Femur (tissue), 1 donor: ENCODE measurements around the gene SLC29A2.

Experiments used
- DNase-seq: peaks from one replicate; pipeline ENCODE4 v3.0.0-alpha.2; 2017

The SLC29A2 gene

DNA sequence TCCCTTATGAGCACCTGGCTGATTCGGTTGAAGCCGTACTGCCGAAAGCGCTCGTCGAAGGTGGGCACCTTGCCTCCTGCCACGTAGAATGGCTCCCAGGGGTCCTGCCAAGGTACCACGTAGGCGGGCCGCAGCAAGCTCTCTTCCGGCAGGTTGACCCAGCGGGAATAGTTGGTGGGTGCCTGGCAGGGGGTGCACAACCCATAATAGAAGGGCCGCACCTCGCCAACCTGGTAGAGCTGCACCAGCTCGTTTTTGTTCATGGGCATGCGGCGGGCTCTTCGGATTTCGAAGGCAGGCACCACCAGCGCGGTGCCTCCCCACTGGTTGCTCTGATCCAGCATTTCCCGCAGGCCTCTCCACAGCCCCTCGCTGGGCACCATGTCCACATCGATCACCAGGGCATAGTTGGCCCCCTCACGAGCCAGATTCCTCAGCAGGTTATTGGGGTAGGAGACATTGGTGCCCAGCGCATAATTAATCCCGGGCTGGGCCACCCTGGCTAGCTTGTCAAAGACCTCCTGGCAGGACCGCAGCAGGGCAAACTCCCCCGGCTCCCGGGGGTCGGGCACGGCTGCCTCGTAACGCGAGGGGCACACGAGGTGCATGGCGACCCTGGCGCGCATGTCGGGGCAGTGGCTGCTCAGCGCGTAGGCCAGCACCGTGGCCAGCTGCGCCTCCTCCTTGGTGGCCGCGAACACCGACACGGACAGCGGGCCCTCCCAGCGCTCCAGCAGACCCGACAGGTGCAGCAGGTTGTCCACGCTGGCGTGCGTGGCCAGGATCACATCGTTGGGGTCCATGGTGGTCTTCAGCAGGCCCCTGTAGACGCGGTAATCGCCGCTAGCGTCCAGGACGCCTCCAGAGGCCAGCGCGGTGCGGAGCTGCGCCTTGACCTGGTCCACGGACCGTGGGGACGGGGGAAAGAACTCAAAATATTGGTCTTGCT, 24.8 kb downstream of the SLC29A2 start:
- no peak for DNase-seq

DNA sequence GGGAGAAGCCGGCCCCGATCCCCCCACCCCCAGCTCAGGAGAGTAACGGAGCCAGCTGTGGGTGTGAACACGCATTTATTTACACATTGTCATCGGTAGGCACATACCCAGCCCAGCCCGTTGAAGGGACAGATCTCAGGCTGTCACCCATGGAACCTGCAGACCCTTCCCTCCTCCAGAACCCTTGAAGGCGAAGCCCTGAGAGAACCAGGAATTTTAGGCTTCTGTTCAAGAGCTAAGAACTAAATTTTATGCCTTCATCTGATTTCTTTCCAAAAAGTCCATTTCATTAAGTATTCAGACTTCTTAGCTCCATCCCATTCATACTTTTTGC, 26.3 kb downstream of the SLC29A2 start:
- DNase-seq: no peak

DNA sequence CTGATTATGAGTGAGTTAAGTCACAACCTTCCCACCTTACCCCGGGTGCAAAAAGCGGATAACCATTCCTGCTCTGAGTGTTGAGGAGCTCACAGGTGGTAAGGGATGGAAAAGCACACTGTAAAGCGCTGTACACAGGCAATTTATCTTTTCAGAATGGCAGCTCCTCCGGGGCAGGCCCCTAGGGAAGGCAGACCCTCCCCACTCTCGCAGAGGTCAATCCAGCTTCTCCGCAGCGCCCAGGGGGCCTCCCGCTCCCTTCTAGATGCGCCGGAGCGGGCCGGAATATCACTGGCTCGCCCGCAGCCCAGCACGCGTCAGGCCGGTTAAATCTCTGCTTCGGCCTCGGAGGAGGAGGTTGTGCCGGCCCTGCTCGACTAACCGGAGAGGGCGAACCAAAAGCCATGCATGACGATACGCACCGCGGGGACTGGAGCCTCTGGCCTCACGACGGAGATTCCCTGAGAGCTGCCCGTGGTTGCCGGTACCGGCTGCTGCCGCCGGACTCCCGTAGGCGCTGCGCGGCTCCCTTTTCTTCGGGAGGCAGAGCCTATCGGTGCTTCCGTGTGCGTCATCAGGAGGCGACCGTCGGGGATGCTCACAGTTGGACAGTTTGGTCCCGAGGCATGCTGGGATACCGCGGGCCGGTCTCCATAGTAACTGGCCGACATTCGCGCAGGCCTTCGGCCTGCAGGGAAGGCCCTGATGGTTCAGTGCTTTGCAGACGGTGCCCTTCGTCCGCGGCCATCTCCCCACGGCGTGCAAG, 26.8 kb downstream of the SLC29A2 start, which contains the start of gene BRMS1:
Gene BRMS1 (minus strand): TSS at position 555 of the 766 bp plus-strand sequence. CDS start 2,870 bp downstream, outside the sequence.
- peak; percentile 98 for DNase-seq

DNA sequence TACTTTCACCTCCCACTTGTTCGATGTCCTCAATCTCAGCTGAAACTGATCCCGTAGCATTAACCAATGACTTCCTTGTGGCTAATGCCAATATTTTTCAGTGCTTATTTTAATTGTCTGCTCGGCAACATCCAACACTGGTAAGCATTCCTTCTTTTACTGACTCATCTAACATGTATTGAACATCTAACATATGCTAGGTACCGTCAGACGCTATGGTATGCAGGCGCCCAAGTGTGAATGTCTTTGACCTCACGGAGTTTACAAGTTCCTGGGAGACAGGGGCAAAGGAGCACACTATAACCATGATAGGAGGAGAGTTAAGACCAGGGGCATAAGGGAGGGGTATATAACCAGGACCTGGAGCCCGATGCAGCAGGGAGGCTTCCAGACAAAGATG, 28.4 kb downstream of the SLC29A2 start:
- DNase-seq: no peak

DNA sequence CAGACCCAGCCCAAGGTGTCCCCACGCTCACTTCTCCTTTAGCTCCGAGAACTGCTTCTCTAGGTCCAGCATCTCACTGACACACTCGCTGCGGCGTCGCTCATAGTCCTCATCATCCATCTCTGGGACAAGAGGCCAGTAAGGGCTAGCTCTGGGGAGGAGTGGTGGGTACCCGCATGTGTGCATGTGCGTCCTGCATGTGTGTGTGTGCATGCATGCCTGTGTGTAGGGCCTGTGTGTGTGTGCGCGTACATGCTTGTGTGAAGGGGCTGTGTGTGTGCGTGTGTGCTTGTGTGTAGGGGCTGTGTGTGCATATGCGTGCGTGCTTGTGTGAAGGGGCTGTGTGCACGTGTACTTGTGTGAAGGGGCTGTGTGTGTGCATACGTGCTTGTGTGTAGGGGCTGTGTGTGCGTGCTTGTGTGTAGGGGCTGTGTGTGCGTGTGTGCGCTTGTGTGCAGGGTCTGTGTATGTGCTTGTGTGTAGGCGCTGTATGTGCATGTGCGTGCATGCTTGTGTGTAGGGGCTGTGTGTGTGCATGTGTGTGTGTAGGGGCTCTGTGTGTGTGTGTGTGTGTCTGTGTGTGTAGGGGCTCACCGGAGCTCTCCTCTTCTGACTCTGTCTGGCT, 29.9 kb downstream of the SLC29A2 start:
- no peak for DNase-seq

DNA sequence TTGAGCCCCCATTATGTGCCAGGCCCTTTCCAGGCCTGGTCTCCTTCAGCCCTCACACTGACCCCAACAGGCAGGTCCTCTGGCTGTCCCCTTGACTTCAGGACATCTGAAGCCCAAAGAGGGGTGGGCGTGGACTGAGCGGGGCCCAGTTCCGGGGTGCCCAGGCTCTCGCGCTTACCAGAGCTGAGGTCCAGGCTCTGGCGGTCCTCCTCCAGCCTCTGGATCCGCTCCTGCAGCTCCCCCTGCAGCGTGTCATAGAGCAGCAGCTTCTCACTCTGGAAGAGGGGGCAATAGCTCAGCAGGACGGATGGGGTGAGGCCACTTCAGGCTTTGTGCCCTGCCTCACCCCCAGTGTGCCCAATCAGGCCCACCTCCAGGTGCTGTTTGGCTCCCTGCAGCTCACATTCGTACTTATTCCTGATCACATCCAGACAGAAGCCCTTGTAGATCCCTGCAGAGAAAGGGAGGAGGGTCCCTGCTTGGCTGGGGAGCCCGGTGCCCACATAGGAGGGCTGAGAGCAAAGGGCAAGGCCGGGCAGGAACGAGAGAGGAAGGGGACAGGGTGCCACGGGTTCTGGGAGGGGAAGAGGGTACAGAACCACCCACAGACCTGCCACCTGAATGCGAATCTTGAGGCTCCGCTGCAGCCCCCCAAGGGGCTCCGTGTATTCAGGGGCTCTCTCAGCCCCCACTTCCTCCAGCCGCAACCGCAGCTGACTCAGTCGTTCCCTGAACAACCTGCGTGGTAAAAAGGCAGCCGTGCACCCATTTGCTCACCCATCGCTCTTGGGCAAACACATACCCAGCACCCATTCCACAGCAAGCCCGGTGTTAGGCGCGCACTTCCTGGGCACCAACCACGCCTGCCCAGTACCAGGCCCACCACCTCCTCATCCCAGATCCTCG, 30.7 kb downstream of the SLC29A2 start:
- DNase-seq: no peak

DNA sequence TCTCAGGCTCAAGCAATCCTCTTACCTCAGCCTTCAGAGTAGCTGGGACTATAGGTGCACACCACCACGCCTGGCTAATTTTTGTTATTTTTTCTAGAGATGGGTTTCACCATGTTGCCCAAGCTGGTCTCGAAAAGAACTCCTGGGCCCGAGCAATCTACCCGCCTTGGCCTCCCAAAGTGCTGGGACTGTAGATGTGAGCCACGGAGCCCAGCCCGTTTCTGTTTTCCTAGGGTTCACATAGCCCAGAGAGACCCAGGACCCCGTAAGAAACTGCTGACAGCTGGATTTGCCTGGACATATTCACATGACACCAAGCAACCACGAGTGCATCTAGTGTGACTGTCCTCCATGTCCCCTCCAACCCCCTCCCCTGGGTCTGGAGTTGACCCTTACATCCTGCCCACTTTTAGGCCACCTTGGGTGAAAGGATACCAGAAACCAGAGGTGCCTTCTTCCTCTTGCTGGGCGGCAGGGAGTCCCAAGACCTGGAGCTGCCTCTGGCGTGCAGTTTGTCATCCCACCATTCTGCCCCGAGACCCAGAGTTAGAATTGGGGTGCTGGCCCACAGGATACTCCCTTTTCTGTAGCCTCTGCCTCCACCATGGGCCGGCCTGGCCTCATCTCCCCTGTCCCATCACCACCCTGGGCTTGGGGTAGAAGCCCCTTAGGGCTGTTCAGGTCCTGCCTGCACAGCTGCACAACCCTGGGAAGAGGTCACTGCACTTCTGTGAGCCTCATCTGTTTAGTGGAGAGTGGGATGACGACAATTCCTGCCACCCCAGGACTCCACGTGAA, 31.7 kb downstream of the SLC29A2 start:
- no peak for DNase-seq

DNA sequence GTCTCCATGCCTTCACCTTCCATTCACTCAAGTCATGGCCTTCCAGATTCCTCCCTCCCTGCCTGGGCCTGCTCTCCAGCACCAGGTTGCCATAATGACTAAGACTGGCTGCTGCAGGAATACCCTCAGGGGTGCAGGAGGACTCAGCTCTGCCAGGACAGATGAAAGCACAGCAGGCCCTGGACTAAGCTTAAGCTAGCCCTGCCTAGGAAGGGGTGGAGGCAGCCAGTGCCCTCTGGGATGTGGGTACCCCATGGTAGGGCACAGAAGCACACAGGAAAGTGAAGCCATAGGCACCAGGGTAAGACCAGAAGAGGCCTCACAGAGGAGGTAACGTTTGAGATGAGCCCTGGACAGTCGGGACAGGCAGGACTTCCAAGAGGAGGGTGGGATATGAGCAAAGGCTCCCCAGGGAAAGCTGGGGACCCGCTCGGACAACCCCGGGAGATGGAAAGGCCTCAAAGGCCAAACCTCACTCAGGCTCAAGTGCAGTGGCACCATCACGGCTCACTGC, 32.3 kb downstream of the SLC29A2 start:
- DNase-seq: no peak

DNA sequence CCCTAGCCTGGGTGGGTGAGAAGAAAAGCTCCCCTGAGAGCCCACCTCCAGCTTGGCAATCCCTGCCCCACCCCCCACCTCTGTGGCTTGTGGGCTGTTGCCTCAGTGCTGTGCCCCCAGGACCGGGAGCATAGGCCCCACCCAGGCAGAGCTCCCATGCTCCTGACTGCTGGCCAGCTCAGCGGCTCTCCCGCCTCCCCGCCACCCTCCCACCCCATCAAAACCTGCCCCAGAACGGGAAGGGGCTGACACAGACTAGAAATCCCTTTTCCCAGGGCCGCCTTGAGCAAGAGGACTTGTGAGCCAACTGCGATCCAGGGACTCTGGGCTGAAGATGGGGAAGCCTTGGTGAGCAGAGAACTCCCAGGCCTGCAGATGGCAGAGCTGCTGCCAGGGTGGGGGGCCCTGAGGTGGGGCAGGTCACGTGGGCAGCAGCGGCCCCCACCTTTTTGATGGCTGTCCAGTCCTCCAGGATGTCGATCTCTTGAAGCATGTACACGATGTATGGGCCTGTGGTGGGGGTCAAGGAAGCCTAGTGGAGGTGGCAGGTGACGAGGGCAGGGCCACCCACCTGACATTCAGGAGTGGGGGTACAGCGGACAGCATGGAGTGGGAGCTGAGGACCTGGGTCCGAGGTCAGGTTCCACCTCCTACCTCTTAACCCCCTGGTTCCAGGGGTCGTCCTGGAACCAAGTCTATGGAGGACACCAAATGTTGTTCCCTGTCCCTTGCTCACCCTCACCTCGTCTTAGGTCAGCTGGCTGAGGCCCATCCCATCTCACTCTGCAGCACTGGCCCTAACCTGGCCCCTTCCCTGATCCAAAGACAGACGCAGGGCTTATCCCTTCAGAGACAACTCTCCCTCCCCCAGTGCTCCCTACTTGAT, 33.0 kb downstream of the SLC29A2 start:
- DNase-seq: no peak

DNA sequence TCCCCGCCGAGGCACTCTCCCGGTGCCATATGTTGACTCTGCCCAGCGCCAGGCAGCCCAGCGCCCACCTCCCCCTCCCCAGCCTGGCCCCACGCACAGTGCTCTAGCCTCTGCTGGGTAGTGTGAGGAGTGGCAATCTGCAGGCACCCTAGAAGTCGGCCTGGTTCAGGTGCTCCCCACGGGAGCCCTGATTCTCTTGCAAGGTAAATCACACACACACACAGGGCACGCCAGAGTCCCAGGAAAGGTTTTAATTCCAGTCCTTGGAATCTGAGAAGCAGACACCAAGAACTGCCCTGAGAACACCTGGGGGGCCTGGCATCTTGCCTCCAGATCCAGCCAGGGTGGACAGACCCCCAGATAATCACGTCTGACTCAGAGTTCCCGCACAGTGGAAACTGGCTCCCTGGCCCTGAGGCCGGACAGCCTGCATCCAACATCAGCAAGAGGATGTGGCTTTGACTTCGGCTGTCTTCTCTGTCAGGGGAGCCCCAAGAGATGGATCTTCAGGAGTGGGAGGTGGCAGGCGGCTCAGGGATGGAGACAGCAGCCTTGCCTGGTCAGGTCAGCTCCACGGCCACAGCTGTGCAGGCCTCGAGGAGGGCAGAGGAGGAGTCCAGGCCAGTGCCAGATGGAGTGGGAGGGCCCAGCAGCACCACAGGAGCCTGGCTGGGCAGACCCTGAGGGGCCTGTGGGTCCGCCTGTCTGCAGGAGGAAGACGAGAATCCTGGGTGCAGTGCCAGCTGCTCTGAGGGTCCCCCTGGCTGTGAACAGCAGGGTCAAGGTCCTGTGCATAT, 34.3 kb downstream of the SLC29A2 start:
- DNase-seq: no peak

DNA sequence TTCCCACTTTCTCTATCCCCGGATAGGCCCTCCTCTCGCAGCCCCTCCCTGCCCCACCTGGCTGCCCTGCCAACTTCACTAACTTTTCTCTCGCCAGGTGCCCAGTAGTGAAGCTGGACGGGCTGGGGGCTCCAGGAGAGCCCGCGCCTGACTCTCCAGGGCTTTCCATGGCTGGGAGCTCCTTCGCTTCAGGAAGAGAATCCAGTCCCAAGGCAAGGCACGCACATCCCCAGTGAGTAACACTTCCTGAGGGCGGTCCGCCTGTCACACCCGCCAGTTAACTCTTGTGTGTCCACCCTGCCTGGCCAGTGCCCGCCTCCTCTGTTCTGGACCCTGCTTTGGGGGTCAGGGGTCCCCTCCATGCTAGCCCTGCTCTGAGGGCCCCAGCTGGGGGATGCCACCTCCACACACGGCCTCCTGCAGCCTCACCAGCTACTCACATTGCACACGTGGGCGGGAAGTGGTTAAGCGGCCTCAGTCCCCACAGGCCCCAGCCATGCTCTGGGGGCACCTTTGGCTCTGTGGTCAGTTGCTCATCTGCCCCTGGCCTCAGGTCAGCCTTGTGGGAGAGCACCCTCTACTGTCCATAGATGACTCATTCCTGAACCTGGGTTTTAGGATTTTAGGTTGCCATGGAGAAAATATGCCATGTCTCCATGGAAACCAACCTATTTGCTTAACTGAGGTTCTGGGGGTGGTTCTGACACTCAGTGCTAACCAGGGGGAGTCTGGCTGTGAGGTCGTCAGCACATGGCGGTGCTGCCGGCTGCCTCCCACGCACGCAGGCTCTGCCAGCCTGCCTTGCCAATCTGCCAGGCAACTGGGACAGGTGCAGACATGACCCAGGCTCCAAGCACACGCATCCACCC, 35.1 kb downstream of the SLC29A2 start, which contains the start of gene RIN1:
Gene RIN1 (minus strand): TSS at position 201 of the 869 bp plus-strand sequence. CDS start 32 bp downstream, at position 169.
- DNase-seq: peak; percentile 77

DNA sequence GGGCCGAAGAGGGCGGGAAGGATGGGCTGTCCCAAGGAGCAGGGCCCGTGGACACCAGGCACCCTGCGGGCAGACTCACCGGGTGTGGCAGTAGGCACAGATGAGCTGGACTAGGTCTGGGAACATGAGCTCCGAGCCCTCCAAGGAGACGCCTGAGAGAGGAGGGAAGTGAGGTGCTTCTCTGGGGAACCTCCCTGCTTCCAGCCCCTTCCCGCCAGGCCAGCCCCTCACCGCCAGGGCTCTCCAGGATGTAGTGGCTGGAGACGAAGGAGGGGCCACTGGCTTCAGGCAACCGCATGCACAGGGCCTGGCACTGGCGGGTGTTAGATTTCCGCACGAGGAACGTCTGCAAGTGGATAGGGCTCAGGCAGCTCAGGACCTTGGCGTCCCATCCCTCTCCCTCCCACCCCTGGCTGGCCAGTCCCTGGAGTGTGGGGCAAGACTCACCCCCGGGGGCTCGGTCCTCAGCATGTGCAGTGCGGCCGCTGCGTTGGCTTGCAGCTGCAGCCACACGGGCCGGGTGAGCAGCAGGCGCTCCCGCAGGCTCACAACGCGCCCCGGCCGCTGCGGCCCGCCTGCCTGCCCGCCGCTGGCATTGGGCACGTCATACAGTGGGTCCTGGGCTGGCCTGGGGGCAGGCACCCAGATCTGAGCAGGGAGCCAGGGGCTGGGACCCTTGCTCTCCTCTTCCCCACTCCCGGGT, 35.9 kb downstream of the SLC29A2 start:
- peak; percentile 64 for DNase-seq

DNA sequence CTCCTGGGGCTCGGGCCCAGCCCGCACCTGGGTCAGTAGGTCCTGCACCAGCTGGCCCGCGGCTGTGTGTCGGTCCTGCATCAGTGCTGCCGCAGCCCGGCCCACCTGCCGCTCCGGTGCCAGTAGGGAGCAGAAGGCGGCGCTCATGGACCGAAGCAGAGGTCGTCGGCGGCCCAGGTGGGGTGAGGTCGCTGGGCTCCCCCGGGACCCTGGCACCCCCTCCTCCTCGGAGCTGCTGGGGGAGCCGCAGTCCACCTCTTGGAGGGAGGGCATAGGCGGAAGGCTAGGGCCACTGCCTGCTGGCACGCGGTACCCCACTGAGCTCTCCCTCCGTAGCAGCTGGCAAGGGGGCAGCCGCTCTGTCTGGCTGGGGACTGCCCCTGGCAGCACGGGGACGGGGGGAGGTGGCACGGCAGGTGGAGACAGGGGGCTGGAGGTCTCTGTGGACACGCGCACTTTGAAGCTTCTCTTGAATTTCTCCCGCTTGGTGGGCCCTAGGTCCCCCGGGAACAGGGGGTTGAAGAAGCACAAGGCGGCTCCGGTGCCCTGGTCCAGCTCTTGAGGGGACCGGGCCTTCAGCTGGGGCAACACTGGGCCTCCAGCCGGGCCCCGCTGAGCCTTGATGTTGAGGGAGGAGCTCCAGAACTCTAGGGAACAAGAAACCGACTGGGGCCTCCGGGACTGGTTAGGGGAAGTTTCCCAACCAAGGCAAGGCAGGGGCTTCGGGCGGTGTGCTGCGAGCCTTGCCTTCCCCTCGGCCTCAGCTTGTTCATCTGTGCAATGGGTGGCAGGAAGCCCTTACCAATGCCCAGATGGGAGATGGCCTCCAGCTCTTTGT, 36.7 kb downstream of the SLC29A2 start:
- DNase-seq: no peak

DNA sequence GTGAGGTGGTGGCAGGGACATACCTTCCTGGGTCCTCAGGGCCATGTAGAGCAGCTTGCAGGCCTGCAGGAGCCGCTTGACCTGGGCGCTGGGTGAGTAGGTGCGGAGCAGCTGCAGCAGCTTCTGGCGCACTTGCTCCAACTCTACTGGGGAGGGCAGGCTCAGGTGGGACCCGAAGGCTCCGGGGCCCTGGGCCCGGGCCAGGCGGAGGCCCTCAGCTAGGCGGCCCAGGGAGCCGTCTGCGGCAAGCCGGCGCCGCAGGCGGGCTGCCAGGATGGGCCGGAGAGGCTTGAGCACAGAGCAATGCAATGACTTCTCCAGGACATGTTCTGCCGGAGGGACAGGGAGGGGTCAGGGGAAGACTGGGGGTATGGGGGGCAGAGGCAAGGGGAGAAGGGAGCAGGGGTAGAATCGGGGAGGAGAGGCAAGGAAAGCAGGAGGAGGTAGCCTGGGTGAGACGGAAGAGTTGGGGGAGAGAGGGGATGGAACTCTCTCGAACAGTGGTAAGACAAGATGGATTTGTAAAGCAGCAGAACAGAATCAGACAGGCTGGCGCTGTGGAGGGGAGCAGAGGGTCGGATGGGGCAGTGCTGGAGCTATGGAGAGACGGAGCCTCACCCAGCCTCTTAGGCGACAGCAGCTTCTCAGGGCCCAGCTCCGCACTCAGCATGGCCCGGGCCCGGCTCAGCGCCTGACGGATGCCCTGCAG, 37.5 kb downstream of the SLC29A2 start:
- DNase-seq: no peak

DNA sequence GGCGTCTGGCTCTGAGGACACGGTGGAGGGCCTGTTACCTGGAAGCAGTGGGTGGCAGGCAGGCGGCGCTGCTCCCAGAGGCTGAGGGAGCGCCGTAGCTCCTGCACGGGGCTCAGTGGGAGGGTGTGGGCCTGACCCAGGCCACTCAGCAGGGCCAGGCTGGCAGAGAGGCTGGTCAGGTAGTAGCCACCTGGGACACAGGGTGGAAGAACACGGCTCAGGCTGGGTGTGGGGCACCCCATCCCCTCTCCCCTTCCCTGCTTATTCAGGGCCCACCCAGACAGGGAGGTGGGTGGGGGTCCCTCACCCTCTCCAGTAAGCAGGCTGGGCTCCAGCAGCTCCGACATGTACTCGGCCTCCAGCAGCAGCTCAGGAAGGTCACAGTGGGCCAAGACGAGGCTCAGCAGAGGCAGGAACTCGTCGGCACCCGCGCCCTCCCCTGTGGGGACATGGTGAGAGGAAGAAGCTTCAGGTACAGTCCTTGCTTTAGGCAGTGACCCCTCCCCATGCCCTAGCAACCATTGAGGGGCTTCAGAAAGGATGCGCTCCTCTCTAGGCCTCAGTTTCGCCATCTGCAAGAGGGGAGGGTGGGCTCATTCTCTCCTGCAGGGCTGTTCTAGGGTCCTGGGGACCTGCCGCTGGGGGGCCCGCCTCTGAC, 38.2 kb downstream of the SLC29A2 start:
- DNase-seq: no peak
